Urothelium cell line (cell line): Measurements from ENCODE around the gene PROP1.
"Not testable (repeated sequence)": the region's sequence is repeated elsewhere in the genome, so short reads cannot be mapped to it uniquely, and the experiment has no call there.

Source experiments
- DNase-seq: peaks from one replicate; pipeline ENCODE4 v3.0.0; 2011; ENCODE audit warnings: low spot score, mixed read lengths
- FAIRE-seq: peaks from 2 replicates; lab custom pipeline; 2011; peaks lifted over from hg19 to GRCh38; lab: Jason Lieb, UNC

PROP1 gene

DNA sequence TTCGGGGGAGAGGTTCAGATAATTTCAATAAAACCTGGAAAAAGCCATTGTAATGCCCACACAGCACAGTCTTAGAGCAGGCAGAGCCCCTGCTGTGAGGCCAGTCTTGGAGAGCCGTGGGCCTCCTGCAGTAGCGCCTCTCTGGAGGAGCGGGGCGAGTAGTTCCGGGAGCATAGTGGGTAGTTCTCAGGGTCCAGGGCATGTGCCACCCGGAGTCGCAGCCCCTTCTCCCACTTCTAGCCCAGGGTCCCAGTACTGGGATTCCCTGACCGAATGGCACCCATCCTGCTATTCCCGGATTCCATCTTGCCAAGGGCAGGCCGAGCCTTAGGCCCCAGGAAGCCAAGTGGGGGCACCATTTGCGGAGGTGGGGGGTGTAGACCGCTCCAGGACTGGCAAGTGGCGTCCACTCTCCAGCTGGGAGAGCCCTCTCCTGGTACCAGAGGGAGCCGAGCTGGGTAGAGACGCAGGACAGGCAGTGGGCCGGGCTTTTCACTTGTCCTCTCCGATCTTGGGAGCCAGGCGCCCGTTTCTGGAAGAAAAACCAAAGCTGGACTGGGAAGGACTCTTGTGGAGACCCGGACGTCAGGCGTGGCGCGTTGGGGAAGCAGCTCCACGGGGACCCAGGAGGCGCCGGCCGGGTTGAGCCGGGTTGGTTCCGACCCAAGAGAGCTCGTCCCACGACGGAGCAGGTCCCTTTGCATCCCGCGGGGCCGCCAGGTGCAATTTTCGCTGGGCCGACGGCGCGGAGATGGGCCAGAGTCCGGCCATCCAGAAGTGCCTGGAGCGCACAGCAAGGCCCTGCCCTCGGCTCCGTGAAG, 12.1 kb downstream of the PROP1 start:
- DNase-seq = no peak

DNA sequence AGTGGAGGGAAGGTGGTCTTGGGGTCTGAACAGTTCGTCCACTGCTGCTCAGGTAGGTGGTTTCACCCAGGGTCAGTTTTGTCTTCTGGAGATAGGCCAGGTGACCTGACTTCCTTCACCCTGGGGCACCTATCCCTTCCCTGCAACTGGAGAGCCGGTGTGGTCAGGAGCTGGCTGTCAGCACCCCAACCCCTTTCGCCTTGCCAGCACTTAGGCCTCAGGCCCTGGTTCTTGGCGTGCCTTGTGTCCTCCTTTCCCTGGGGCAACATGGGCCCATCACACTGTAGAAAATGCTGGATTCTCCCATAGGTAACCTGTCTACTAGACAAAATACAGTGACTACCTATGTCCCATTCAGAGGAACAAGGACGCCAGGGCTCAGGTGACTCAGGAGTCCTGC, 13.1 kb downstream of the PROP1 start:
- DNase-seq (no peak), FAIRE-seq (no peak)

More for the DNA sequence above, 12.1 kb downstream of the PROP1 start:
- no peak for FAIRE-seq

DNA sequence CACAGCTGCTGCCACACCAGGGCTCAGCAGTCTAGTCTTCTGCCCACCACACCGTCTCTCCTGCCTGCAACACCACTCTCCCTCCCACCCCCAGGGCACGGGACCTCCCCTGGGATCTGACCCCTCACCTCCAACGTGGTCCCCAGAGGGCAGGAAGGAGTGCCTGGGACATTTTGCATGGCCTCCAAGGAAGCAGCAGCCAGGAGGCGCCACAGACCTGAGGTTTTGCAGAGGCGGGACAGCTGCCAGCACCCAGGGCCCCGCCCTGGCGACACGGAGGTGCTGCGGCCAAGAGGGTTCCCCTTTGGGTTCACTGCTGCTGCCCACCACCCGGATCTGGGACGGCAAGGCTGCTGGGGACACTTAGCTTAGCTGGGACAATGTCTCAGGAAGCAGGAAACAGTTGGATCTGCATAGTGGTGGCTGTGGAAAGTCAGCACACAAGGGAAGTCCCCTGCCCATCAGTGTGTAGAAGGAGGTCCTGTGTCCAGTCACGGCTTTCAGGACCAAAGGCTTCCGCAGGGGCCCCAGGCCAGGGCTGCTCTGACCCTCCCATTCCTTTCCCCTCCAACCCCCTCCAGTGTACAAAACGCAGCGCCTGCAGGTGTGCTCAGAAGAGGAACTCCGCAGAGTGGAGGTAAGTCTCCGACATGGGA, 13.8 kb downstream of the PROP1 start:
- DNase-seq (no peak), FAIRE-seq (no peak)

GRCh38 chr5:177981296-177982071, 14.6 kb downstream of the PROP1 start:
- DNase-seq = no peak
- no peak for FAIRE-seq

- FAIRE-seq (no peak), DNase-seq (no peak)
Measured at GRCh38 chr5:177980743-177981151, 15.3 kb downstream of the PROP1 start.

DNA sequence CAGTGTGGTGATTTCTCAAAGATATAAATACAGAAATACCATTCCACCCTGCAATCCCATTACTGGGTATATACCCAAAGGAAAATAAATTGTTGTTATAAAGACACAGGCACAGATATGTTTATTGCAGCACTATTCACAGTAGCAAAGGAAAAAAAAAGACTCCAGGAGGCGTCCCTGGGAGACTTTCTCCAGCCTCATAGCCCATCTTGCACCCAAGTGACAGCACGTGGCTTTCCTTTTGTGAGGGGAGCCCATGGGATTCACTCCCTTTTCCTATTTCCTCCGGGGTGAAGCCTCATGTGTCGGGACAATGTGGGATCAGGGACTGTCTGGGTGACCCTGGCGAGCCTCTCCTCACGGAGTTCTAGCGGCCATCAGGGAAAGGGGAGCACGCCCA, 18.4 kb downstream of the PROP1 start:
- not testable (repeated sequence) for FAIRE-seq, DNase-seq

DNA sequence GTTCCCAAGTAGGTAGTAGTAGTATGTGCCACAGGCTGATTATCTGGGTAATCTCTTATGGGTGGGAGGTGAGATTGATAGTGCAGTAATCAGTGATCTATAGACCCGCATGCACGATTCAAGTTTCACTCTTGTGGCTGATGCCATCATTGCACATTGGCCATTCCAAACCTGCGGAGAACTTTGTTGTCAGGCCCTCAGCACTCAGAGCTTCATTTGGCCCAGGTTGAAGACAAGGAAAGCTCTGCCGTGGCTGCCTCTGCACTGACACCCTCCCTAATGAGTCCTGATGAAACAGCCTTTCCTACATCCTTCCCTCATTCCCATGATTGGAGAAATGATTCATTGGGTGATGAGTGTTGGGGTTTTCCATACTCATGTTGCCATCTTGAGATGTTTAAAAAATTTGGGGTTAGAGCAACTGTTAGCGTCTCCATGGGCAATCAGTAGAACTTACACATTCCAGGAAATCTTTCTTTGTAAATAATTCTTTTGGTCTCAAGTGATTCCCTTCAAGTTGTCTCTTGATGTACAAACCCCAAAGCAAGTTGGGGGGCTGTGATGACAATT, 22.9 kb downstream of the PROP1 start:
- DNase-seq (no peak), FAIRE-seq (no peak)

DNA sequence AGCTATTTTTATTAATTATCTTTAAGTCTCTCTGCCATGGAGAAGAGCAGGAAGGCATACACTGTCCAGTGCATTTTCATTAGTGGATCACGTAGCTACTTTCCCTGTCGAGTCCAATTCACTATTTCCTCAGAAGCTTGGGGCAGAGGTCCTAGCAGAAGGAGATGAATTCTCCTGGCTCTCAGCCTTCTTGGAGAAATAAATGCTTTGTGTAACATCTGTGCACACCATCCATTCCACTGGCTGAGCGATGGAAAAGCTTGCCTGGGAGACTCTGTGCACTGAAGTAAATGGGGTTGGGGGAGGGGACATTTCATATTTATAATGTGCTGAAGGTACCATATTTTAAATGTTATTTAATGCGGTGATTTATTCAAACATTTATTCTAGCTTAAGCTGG, 23.4 kb downstream of the PROP1 start:
- FAIRE-seq (no peak), DNase-seq (no peak)

GRCh38 chr5:177972014-177972413, 24.0 kb downstream of the PROP1 start:
- DNase-seq, FAIRE-seq: not testable (repeated sequence)

GRCh38 chr5:177968661-177969211, 27.3 kb downstream of the PROP1 start:
- DNase-seq (no peak), FAIRE-seq (no peak)

- FAIRE-seq (no peak), DNase-seq (no peak)
Measured at GRCh38 chr5:177967221-177967887, 28.7 kb downstream of the PROP1 start.

- DNase-seq = no peak
- no peak for FAIRE-seq
Measured at GRCh38 chr5:177966839-177967166, 29.2 kb downstream of the PROP1 start.

GRCh38 chr5:177966009-177966838, 29.8 kb downstream of the PROP1 start:
- FAIRE-seq = no peak
- DNase-seq = no peak

DNA sequence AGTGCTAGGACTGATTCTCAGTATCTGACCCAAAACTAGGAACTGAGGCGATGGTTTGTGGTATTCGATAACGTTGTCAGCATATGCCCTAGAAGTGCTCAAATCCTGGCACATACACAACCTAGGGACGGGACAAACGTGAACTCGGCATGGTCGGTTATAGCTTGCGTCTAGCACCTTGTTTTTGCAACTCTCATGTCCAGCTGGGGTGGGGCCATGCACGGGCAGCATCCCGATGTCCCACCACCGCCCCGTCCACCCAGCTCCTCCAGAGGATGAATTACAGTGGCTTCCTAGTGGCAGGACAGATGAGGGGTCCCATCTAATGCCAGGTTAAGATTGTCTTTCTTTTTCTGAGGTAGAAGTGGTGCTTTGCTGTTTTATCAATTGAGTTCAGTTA, 31.6 kb downstream of the PROP1 start:
- no peak for FAIRE-seq
- no peak for DNase-seq

DNA sequence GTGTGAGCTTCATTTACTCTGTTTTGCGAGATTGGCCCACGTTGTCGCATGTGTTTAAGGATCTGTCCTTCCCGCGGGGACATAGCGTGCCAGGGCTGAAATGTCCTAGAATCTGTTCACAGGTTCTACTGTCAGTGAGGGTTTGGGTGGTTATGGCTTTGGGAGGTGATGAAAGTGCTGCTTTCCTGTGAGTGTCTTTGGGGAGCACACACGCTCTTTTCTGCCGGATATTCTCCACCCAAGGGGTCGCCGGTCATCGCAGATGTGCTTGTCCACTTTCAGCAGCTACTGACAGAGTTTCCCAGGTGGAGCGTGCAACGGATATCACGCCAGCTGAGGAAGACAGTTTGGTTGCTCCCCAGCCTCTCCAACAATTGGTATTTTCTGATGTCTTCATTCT, 32.1 kb downstream of the PROP1 start:
- DNase-seq (no peak), FAIRE-seq (no peak)

DNA sequence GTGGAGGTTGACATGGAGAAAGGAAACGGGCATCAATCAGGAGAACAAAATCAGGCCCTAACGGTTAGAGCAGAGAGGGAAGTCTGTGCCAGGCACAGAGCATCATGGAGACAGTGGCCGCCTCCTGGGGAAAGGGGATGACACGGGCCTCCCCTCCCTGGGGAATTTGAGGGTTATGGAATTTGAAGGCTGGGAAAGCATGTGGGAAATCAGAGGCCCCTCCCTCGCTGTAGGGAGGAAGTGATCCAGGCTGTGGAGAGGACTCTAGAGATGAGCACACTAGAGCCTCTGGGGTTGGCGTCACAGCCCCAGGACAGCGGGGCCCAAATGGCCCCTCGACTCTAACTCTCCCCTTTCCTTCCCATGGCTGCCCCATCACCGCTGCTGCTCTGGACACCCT, 36.7 kb downstream of the PROP1 start:
- FAIRE-seq (no peak), DNase-seq (no peak)

DNA sequence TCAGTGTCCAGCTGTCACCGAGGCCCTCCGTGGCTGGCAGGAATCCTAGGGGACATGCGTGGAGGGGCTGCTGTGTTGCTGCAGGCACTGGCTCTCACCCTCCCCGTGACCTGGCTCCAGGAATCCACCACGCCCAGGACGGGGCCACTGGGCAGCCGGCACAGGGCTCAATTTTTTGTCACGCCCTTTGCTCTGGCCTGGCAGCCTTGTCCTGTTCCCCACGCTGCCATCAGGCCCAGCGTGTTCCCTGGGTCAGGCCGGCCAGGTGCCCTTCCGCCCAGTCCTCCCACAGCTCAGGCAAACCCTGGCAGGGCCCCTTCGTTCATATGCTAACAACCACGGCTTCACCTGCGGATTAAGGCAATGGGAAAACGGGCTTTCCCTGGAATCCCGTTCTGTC, 37.3 kb downstream of the PROP1 start:
- DNase-seq (no peak), FAIRE-seq (no peak)

DNA sequence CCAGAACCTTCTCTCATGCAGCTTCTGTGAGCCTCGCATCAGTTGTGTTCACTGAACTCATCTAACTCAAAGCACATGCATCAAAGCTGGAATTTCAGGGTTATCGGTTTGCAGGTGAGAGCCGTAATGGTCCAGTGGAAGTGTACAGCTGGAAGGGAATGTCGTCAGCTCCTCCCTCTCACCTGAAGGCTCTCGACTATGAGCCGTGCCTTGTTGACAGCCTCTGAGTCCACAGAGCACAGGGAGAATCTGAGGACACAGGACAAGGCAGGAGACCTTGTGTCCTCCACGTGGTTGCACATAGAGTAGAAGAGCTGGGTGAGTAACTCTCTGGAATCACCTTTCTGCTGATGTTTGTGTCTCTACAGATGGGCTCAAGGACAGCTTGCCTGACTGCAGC, 38.8 kb downstream of the PROP1 start:
- FAIRE-seq = no peak
- no peak for DNase-seq

GRCh38 chr5:177953101-177953500, 42.9 kb downstream of the PROP1 start:
- peak; percentile 44 for FAIRE-seq
- DNase-seq = not testable (repeated sequence)

DNA sequence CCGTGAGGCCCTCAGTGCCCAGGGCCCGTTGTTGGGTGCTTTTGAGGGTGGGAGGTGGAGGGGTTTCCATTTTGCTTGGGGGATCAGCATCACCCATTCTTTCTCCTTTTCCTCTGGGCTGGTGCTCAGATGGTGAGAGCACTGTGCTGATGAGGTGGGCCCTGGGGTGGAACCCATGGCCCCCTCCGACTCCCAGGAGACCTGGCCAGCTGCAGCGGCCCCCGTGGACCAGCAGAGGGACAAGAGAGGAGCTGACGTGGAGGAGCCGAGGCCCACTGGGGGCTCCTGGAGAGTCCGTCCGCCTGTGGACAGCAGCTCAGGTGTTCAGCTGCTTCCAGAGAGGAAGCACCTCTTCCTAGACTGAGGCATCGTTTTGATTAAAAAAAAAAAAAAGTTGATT, 46.4 kb downstream of the PROP1 start:
- FAIRE-seq, DNase-seq: not testable (repeated sequence)
